Measurements from ENCODE around the gene DNAJB11. TPM values are rescaled to one million over a fixed set of nuclear protein-coding genes. Genes with fewer than 3 reads are reported as not detected.

The DNAJB11 gene
- total RNA-seq, 1 donor from 2014 or later: 94.5 TPM

- DNase-seq (ENCODE audit: low read depth): no peak
- H3K4me3 ChIP-seq (ENCODE audit: low read depth, low read length): no peak overlapping the region
- H3K27me3 ChIP-seq (ENCODE audit: control insufficient read depth, insufficient read depth, low read length): no peaks in the 10 kb centered on the region
- no peaks in the 10 kb centered on the region for H3K36me3 ChIP-seq (ENCODE audit: control insufficient read depth, insufficient read depth, low read length)
- no peak for TF ChIP-seq CTCF (IDR thresholded peaks at IDR 0.05; ENCODE audit: insufficient read depth, low read length, severe bottlenecking)
- FAIRE-seq: no peak
These were observed 36.3 kb upstream of the DNAJB11 start for GRCh38 chr3:186534113-186534669.

- TF ChIP-seq CTCF (IDR thresholded peaks at IDR 0.05; ENCODE audit: insufficient read depth, low read length, severe bottlenecking): no peak
- DNase-seq (ENCODE audit: low read depth) (no peak), FAIRE-seq (no peak)
- no peaks in the 10 kb centered on the region for H3K36me3 ChIP-seq (ENCODE audit: control insufficient read depth, insufficient read depth, low read length)
- H3K27me3 ChIP-seq (ENCODE audit: control insufficient read depth, insufficient read depth, low read length): no peaks in the 10 kb centered on the region
- no peak overlapping the region for H3K4me3 ChIP-seq (ENCODE audit: low read depth, low read length)
These were observed 33.4 kb upstream of the DNAJB11 start for GRCh38 chr3:186536883-186537844.

- no peaks in the 10 kb centered on the region for H3K27me3 ChIP-seq (ENCODE audit: control insufficient read depth, insufficient read depth, low read length)
- FAIRE-seq (no peak), DNase-seq (ENCODE audit: low read depth) (no peak)
- H3K36me3 ChIP-seq (ENCODE audit: control insufficient read depth, insufficient read depth, low read length): no peaks in the 10 kb centered on the region
- TF ChIP-seq CTCF (IDR thresholded peaks at IDR 0.05; ENCODE audit: insufficient read depth, low read length, severe bottlenecking): no peak
- H3K4me3 ChIP-seq (ENCODE audit: low read depth, low read length): no peak overlapping the region
These were observed 31.7 kb upstream of the DNAJB11 start for GRCh38 chr3:186538779-186539178.

GRCh38 chr3:186540221-186540834 is 30.2 kb upstream of the DNAJB11 start:
- Histone ChIP-seq H3K36me3 (ENCODE audit: control insufficient read depth, insufficient read depth, low read length) (no peaks in the 10 kb centered on the region), H3K27me3 (ENCODE audit: control insufficient read depth, insufficient read depth, low read length) (no peaks in the 10 kb centered on the region), H3K4me3 (ENCODE audit: low read depth, low read length) (no peak overlapping the region)
- peak; percentile 83 for DNase-seq (ENCODE audit: low read depth)
- peak; percentile 53 for TF ChIP-seq CTCF (IDR thresholded peaks at IDR 0.05; ENCODE audit: insufficient read depth, low read length, severe bottlenecking)
- peak; percentile 64 for FAIRE-seq

GRCh38 chr3:186540835-186541226 is 29.7 kb upstream of the DNAJB11 start:
- Histone ChIP-seq H3K27me3 (ENCODE audit: control insufficient read depth, insufficient read depth, low read length) (no peaks in the 10 kb centered on the region), H3K4me3 (ENCODE audit: low read depth, low read length) (no peak overlapping the region), H3K36me3 (ENCODE audit: control insufficient read depth, insufficient read depth, low read length) (no peaks in the 10 kb centered on the region)
- FAIRE-seq (no peak), DNase-seq (ENCODE audit: low read depth) (peak; percentile 69)
- no peak for TF ChIP-seq CTCF (IDR thresholded peaks at IDR 0.05; ENCODE audit: insufficient read depth, low read length, severe bottlenecking)
